Measurements from ENCODE around the gene SLC25A22.

The SLC25A22 gene

GRCh38 chr11:845872-846495, 47.9 kb upstream of the SLC25A22 start:
- no peaks in the 10 kb centered on the region for H3K9me2 ChIP-seq (ENCODE audit: low read depth, low read length)
- no peak overlapping the region for H3K27ac ChIP-seq (ENCODE audit: low read depth, low read length, poor library complexity, severe bottlenecking)
- no peak overlapping the region for H3K4me2 ChIP-seq (ENCODE audit: low read length)
- H2AFZ ChIP-seq (ENCODE audit: low read length): no peak overlapping the region
- H3K27me3 ChIP-seq (ENCODE audit: insufficient read depth, low read length): 0 out of 2 replicates have a peak, but pooled peaks cover 4% of the 10 kb centered on the region
- peaks cover 8% of the 10 kb centered on the region; the same call in 1 of the 2 replicates for H3K79me2 ChIP-seq (ENCODE audit: insufficient read depth, low read length)
- no peaks in the 10 kb centered on the region for H3K9me3 ChIP-seq (ENCODE audit: low read length)
- no peak overlapping the region for H3K9ac ChIP-seq (ENCODE audit: low read length)
- H3F3A ChIP-seq (ENCODE audit: insufficient read depth, low read length): no peaks in the 10 kb centered on the region
- TF ChIP-seq EZH2 (IDR thresholded peaks at IDR 0.05; ENCODE audit: borderline replicate concordance, low read length): no peak
- TF ChIP-seq, protein P1, sequence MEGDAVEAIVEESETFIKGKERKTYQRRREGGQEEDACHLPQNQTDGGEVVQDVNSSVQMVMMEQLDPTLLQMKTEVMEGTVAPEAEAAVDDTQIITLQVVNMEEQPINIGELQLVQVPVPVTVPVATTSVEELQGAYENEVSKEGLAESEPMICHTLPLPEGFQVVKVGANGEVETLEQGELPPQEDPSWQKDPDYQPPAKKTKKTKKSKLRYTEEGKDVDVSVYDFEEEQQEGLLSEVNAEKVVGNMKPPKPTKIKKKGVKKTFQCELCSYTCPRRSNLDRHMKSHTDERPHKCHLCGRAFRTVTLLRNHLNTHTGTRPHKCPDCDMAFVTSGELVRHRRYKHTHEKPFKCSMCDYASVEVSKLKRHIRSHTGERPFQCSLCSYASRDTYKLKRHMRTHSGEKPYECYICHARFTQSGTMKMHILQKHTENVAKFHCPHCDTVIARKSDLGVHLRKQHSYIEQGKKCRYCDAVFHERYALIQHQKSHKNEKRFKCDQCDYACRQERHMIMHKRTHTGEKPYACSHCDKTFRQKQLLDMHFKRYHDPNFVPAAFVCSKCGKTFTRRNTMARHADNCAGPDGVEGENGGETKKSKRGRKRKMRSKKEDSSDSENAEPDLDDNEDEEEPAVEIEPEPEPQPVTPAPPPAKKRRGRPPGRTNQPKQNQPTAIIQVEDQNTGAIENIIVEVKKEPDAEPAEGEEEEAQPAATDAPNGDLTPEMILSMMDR (IDR thresholded peaks at IDR 0.05; ENCODE audit: low read length): no peak
- no peaks in the 10 kb centered on the region for H4K20me1 ChIP-seq (ENCODE audit: insufficient read depth, low read length)
- H3K36me3 ChIP-seq (ENCODE audit: insufficient read depth, low read length): peaks cover 3% of the 10 kb centered on the region; the same call in 1 of the 2 replicates
- peaks cover 37% of the 10 kb centered on the region for H3K4me1 ChIP-seq (ENCODE audit: insufficient read depth, low read length, severe bottlenecking)
- no peak overlapping the region for H3K4me3 ChIP-seq (ENCODE audit: low read depth, low read length, poor library complexity, severe bottlenecking)

DNA sequence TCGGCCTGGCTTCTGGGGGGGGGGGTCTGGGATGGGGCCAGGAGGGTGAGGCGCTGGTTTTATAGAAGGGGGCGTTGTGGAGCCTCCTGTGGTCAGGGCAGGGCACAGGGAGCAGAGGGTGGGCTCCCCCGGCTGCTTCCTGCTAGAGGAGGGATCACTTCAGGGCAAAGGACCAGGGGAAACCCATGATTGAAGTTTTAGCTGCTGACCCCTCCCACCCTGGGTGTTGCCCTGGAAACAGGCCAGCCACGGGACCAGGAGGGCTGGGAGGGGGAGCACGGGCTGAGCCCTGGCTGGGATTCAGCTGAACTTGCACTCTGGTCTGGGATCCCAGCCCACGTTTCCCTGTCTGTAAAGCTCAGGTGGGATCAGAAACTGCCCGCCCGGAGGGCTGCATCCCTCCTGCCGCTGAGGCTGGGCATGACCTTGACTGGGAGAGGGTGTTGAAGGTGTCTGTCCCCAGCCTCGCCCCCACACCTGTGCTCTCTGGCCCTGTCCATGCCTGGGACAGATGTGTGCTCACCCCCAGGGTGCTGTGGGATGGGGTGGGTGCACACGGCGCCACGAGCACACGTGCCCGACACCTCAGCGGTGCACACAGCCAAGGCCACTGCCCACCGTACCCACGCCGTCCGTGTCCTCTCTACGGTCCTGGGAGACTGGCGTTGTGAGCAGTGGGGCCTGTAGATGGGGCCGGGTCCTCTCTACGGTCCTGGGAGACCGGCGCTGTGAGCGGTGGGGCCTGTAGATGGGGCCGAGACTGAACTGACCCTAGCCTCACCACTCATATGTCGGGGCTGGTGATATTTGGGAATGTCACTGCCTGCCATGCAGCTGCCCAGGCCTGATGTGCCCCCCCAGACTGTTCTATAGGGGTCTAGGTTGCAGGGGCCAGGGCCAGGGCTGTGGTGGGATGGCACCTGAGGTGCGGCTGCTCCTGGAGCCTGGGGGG, 46.9 kb upstream of the SLC25A22 start:
- no peak overlapping the region for H3K9ac ChIP-seq (ENCODE audit: low read length)
- peaks cover 37% of the 10 kb centered on the region for H3K4me1 ChIP-seq (ENCODE audit: insufficient read depth, low read length, severe bottlenecking)
- no peaks in the 10 kb centered on the region for H3K9me2 ChIP-seq (ENCODE audit: low read depth, low read length)
- TF ChIP-seq, protein P1 (IDR thresholded peaks at IDR 0.05; ENCODE audit: low read length): no peak
- no peak for TF ChIP-seq EZH2 (IDR thresholded peaks at IDR 0.05; ENCODE audit: borderline replicate concordance, low read length)
- H3K27ac ChIP-seq (ENCODE audit: low read depth, low read length, poor library complexity, severe bottlenecking): no peak overlapping the region
- no peak overlapping the region for H3K4me3 ChIP-seq (ENCODE audit: low read depth, low read length, poor library complexity, severe bottlenecking)
- peaks cover 8% of the 10 kb centered on the region; the same call in 1 of the 2 replicates for H3K79me2 ChIP-seq (ENCODE audit: insufficient read depth, low read length)
- 0 out of 2 replicates have a peak, but pooled peaks cover 4% of the 10 kb centered on the region for H3K27me3 ChIP-seq (ENCODE audit: insufficient read depth, low read length)
- no peaks in the 10 kb centered on the region for H3F3A ChIP-seq (ENCODE audit: insufficient read depth, low read length)
- H4K20me1 ChIP-seq (ENCODE audit: insufficient read depth, low read length): no peaks in the 10 kb centered on the region
- peaks cover 12% of the 10 kb centered on the region for H3K36me3 ChIP-seq (ENCODE audit: insufficient read depth, low read length)
- no peak overlapping the region for H3K4me2 ChIP-seq (ENCODE audit: low read length)
- H2AFZ ChIP-seq (ENCODE audit: low read length): no peak overlapping the region
- no peaks in the 10 kb centered on the region for H3K9me3 ChIP-seq (ENCODE audit: low read length)

- no peaks in the 10 kb centered on the region for H4K20me1 ChIP-seq (ENCODE audit: insufficient read depth, low read length)
- peak overlapping the region; percentile 99 for H3K4me3 ChIP-seq (ENCODE audit: low read depth, low read length, poor library complexity, severe bottlenecking)
- peaks cover 35% of the 10 kb centered on the region for H3K4me1 ChIP-seq (ENCODE audit: insufficient read depth, low read length, severe bottlenecking)
- no peak overlapping the region; the same call in 1 of the 2 replicates for H3K9ac ChIP-seq (ENCODE audit: low read length)
- H3K9me3 ChIP-seq (ENCODE audit: low read length): no peaks in the 10 kb centered on the region
- H3K36me3 ChIP-seq (ENCODE audit: insufficient read depth, low read length): peaks cover 22% of the 10 kb centered on the region
- 0 out of 2 replicates have a peak, but pooled peaks cover 4% of the 10 kb centered on the region for H3K27me3 ChIP-seq (ENCODE audit: insufficient read depth, low read length)
- H3K27ac ChIP-seq (ENCODE audit: low read depth, low read length, poor library complexity, severe bottlenecking): no peak overlapping the region
- H3F3A ChIP-seq (ENCODE audit: insufficient read depth, low read length): no peaks in the 10 kb centered on the region
- H2AFZ ChIP-seq (ENCODE audit: low read length): no peak overlapping the region
- no peak for TF ChIP-seq EZH2 (IDR thresholded peaks at IDR 0.05; ENCODE audit: borderline replicate concordance, low read length)
- TF ChIP-seq, protein P1 (IDR thresholded peaks at IDR 0.05; ENCODE audit: low read length): no peak
- H3K79me2 ChIP-seq (ENCODE audit: insufficient read depth, low read length): peaks cover 8% of the 10 kb centered on the region; the same call in 1 of the 2 replicates
- H3K9me2 ChIP-seq (ENCODE audit: low read depth, low read length): no peaks in the 10 kb centered on the region
- peak overlapping the region; percentile 70; the same call in 1 of the 2 replicates for H3K4me2 ChIP-seq (ENCODE audit: low read length)
Measured at GRCh38 chr11:843818-844692, 46.0 kb upstream of the SLC25A22 start.
